ENCODE data around the gene PTPRM.

Gene PTPRM

DNA sequence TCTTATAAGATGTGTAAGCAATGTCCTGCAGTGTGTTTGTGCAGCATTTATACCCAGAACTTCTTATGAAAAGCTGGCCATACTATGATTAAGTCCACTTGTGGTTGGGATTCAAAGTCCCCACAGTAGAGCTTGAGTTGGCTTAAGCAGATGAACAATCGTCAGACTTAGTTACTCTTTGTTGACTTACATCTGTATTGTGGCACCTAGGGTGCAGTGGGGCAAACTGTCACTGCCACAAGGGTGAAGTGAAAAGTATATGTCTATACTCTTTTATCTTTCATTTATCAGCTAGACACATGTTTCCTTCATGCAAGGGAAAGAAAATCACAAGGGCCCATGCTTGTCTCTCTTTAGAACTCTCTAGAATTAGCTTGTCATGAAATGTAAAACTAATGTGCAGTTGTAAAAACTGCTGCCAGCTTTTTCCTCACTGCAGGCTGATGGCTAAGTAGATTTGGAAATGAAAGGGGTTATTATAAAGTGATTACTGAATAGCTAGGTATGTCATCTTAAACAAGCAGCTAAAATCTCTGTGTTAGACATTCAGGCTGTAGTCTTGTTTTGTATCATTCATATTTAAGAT, 474.5 kb downstream of the PTPRM start:
- no peaks in the 10 kb centered on the region for H3K36me3 ChIP-seq (ENCODE audit: insufficient read depth, low read length)
- H3K4me2 ChIP-seq (ENCODE audit: low read depth, low read length, poor library complexity, severe bottlenecking) = no peak overlapping the region
- H3K9me3 ChIP-seq (ENCODE audit: insufficient read depth, low read depth, low read length) = no peaks in the 10 kb centered on the region
- H3K27me3 ChIP-seq (ENCODE audit: insufficient read depth, low read length, poor library complexity, severe bottlenecking) = no peaks in the 10 kb centered on the region
- TF ChIP-seq EZH2phosphoT487 (IDR thresholded peaks at IDR 0.05; ENCODE audit: borderline replicate concordance) = no peak
- TF ChIP-seq CTCF (conservative IDR thresholded peaks at IDR 0.05; ENCODE audit: low read length) = no peak
- H3K9me2 ChIP-seq (replicated peaks; ENCODE audit: low read depth, low read length) = no peaks in the 10 kb centered on the region
- H3F3A ChIP-seq (ENCODE audit: low read depth) = no peaks in the 10 kb centered on the region
- H4K20me1 ChIP-seq (ENCODE audit: insufficient read depth, low read length, poor library complexity, severe bottlenecking) = no peaks in the 10 kb centered on the region
- H3K4me1 ChIP-seq (ENCODE audit: insufficient read depth, low read length, poor library complexity, severe bottlenecking) = peaks cover 3% of the 10 kb centered on the region
- H3K4me3 ChIP-seq (ENCODE audit: low read length, poor library complexity, severe bottlenecking) = no peak overlapping the region
- H3K9ac ChIP-seq (ENCODE audit: low read depth, low read length, poor library complexity, severe bottlenecking) = no peak overlapping the region
- no peak overlapping the region for H2AFZ ChIP-seq (ENCODE audit: low read length)
- H3K79me2 ChIP-seq (ENCODE audit: insufficient read depth, low read length) = no peaks in the 10 kb centered on the region

DNA sequence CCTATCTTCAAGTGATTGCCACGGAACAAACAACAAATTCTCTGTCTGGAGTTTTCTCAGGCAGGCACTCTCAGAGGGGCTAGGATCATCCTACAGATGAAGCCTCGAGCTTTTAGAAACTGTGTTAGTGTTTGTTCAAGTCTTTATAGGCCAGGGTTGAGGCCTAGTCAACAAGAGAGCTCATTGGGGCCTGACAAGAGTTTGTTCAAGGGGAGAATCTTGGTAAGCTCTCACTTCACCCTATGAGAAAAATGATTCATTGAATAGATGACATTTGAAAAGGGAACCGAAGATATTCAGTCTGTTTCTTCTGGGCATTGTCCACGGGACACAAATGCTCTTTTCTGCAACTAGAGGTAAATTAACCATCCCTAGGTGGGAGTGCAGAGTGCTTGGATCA, 476.9 kb downstream of the PTPRM start:
- H3K9me2 ChIP-seq (replicated peaks; ENCODE audit: low read depth, low read length) = no peaks in the 10 kb centered on the region
- H4K20me1 ChIP-seq (ENCODE audit: insufficient read depth, low read length, poor library complexity, severe bottlenecking) = no peaks in the 10 kb centered on the region
- no peaks in the 10 kb centered on the region for H3K36me3 ChIP-seq (ENCODE audit: insufficient read depth, low read length)
- H3K4me1 ChIP-seq (ENCODE audit: insufficient read depth, low read length, poor library complexity, severe bottlenecking) = peaks cover 3% of the 10 kb centered on the region
- no peaks in the 10 kb centered on the region for H3K79me2 ChIP-seq (ENCODE audit: insufficient read depth, low read length)
- H3K9me3 ChIP-seq (ENCODE audit: insufficient read depth, low read depth, low read length) = no peaks in the 10 kb centered on the region
- H3K4me3 ChIP-seq (ENCODE audit: low read length, poor library complexity, severe bottlenecking) = no peak overlapping the region
- no peak overlapping the region for H3K9ac ChIP-seq (ENCODE audit: low read depth, low read length, poor library complexity, severe bottlenecking)
- H3F3A ChIP-seq (ENCODE audit: low read depth) = no peaks in the 10 kb centered on the region
- H2AFZ ChIP-seq (ENCODE audit: low read length) = no peak overlapping the region
- no peaks in the 10 kb centered on the region for H3K27me3 ChIP-seq (ENCODE audit: insufficient read depth, low read length, poor library complexity, severe bottlenecking)
- TF ChIP-seq CTCF (conservative IDR thresholded peaks at IDR 0.05; ENCODE audit: low read length) (no peak), EZH2phosphoT487 (IDR thresholded peaks at IDR 0.05; ENCODE audit: borderline replicate concordance) (no peak)
- no peak overlapping the region for H3K4me2 ChIP-seq (ENCODE audit: low read depth, low read length, poor library complexity, severe bottlenecking)

- Histone ChIP-seq H4K20me1 (ENCODE audit: insufficient read depth, low read length, poor library complexity, severe bottlenecking) (no peaks in the 10 kb centered on the region), H3K4me2 (ENCODE audit: low read depth, low read length, poor library complexity, severe bottlenecking) (no peak overlapping the region), H3K9me3 (ENCODE audit: insufficient read depth, low read depth, low read length) (no peaks in the 10 kb centered on the region), H2AFZ (ENCODE audit: low read length) (no peak overlapping the region), H3K36me3 (ENCODE audit: insufficient read depth, low read length) (no peaks in the 10 kb centered on the region), H3K9ac (ENCODE audit: low read depth, low read length, poor library complexity, severe bottlenecking) (no peak overlapping the region), H3K79me2 (ENCODE audit: insufficient read depth, low read length) (no peaks in the 10 kb centered on the region), H3K9me2 (replicated peaks; ENCODE audit: low read depth, low read length) (no peaks in the 10 kb centered on the region), H3F3A (ENCODE audit: low read depth) (no peaks in the 10 kb centered on the region), H3K27me3 (ENCODE audit: insufficient read depth, low read length, poor library complexity, severe bottlenecking) (no peaks in the 10 kb centered on the region), H3K4me3 (ENCODE audit: low read length, poor library complexity, severe bottlenecking) (no peak overlapping the region), H3K4me1 (ENCODE audit: insufficient read depth, low read length, poor library complexity, severe bottlenecking) (peaks cover 3% of the 10 kb centered on the region)
- TF ChIP-seq EZH2phosphoT487 (IDR thresholded peaks at IDR 0.05; ENCODE audit: borderline replicate concordance) = no peak
- no peak for TF ChIP-seq CTCF (conservative IDR thresholded peaks at IDR 0.05; ENCODE audit: low read length)
Observed at GRCh38 chr18:8045160-8045883, 478.2 kb downstream of the PTPRM start.

Data from Loucy (cell line).